GM15510 (cell line): ENCODE results near the gene KMT5B.

ENCODE experiments used
- POLR2A ChIP-seq: IDR thresholded peaks from 3 replicates; pipeline ENCODE4 v1.6.1; 2011; ENCODE audit warnings: borderline replicate concordance; ENCODE audit not compliant: insufficient read length; ENCODE audit errors: extremely low read depth

The KMT5B gene

DNA sequence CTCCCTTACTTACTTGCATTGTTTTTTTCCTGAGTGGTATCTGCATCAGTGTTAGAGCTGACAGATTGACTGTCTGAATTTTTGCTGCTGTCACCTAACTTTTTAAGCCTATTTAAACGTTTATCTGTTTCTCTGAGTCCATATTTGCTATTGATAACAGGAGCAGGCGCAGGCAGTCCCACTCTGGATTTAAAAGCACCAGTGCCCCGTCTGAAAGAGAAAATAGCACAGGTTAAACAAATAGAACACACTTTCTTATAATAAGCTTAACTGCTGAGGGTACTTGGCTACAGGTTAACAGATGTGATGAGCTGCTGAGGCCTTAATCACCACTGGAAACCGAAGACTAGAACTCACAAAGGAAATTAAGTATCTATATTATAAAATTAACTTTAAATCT is 46.1 kb downstream of the KMT5B start:
- TF ChIP-seq POLR2A: no peak

DNA sequence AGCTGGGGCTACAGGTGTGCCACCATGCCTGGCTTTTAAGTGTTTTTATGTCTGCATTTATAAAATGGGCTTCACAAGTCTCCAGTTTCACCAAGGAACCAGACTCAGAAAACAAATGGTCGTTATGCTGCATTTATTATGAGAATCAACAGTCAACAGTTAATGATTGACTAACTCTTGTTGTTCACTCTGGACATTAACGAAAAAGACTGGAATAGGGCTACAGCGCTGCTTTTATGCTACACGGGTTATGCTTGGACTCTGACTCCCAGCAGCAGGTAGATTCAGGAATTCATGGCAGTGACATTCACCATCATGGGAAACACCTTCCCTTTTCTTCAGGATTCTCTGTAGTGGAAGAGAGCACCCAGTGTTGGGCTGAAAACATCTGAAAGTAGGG is 47.5 kb downstream of the KMT5B start:
- TF ChIP-seq POLR2A: no peak

DNA sequence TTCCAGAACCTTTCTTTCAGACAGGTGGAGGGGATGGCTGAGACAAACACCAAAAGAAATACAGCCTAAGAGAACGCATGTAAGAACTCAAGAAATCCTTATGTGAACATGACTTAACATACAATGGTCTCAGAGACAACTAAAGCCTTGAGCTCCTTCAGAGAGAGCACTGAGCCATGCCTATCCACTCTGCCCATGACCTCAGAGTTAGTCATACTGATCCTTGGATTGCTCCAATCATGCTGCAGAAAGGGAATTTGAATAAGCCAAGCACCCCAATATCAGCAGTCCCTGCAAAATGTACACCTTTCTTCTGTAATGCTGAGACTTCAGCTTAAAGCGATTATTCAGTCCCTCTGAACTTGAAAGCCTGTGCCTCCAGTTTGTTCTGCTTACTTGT is 48.7 kb downstream of the KMT5B start:
- no peak for TF ChIP-seq POLR2A

DNA sequence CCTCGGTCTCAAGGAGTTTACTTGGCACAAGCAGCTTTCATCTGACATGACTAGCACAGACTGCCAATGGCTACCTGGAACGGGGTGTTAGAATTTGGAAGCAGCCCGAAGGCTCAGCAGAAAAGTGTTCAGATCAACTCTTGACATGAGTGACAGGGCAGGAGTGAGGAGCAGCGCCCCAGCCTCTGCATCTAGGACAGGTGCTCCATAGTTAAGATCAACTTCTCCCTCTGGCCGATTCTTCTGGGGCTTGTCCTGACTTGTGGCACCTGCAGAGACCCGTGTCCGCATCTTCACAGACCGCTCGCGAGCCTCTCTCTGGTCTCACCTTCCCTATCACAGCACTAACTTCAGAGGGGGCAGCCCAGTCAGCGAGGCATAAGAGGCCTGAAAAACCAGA is 49.4 kb downstream of the KMT5B start:
- TF ChIP-seq POLR2A: no peak

DNA sequence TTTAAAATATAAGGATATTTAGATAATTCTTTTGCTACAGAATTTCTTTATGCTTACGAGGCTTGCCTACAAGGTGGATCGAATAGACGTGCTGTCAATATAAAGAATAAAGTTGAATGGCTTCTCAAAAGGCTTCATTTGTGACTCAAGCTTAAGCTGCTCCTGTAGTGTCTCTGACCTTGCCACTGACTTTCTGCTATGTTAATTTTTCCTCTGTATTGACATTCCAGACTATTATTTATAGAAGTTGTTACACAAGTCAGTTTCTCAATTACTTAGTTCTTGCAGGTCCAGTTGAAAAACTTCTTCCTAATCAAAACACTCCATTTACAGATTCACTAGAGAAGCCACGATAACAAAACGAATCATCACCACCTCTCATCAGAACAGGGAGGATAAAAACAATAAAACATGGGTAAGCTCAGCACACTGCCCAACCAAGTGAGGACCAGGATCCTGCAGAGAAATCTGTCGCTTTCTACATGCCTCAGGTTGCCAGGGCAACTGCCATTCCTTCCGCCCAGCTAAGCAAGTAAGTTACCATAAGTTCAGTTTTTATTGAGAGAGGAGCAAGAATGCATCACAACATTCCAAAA is 52.9 kb downstream of the KMT5B start:
- no peak for TF ChIP-seq POLR2A

DNA sequence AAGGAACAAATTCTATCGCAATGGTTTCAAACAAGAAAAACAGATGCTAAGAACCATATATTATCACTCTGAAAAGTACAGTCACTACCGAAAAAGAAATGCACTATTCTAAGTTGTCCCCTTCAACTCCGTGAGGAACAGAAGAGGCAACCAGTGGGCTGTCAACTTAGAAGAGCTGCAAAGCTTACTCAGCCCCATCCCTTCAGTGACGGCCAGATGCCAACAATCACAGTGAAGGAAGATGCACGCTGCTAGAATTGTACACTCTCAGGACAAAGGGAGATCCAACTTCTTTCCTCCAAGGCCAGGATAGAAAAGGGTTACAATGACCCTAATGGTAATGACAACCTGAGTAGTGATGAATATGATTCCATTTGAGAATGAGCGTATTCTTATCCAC is 53.4 kb downstream of the KMT5B start:
- no peak for TF ChIP-seq POLR2A

DNA sequence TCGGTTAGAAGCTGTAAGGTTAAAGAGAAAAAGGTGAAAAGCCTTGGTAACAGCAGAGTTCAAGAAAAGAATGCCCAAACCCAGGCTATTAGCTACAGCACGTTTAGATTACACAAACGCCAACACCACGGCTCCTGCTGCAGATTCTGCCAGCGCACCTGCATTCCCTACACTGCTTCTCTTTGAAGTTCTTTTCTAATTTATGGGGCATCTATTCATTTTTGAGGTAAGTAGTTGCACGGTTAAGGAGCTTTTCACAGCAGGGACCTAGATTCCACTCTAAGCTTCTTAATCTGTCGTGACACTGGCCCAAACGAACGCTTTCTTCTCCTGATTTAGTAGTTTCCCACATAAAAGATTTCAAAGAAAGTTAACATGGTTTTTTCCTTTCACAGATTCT is 53.9 kb downstream of the KMT5B start:
- no peak for TF ChIP-seq POLR2A

DNA sequence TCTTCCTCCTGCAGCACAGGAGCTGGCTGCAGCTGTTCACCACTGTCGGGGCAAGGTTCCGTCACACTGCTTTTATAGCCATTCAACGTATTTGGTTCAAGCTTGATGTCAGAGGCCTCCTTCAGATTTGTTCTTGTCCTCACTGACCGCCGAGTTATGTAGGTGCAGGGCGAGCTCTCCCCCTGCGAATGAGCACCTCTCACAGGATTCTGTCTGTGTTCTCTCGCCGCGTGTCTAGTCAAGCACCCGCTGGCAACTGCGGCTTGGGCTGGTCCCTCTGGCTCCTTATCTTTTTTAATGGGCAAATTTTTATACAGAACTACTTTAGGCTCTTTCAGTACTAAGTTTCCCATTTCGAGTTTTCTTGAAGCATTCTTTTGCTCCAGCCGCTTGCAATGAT is 54.5 kb downstream of the KMT5B start:
- TF ChIP-seq POLR2A: no peak

DNA sequence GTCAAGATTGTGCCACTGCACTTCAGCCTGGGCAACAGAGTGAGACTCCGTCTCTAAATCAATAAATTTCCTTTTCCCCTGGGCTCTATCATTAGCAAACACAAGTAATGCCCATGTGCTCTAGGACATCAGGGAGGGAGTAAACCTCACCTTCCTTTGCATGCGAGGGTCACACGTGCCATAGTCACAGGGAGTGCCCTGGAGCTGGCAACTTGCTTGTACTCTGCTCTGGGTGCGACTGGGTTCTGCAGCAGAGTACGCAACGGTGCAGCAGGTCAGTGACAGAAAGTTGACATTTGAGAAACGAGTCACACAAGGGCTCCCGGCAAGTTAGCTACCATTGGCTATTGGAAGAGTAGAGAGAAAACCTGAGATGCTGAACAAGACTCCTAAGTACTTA is 59.4 kb downstream of the KMT5B start:
- no peak for TF ChIP-seq POLR2A

DNA sequence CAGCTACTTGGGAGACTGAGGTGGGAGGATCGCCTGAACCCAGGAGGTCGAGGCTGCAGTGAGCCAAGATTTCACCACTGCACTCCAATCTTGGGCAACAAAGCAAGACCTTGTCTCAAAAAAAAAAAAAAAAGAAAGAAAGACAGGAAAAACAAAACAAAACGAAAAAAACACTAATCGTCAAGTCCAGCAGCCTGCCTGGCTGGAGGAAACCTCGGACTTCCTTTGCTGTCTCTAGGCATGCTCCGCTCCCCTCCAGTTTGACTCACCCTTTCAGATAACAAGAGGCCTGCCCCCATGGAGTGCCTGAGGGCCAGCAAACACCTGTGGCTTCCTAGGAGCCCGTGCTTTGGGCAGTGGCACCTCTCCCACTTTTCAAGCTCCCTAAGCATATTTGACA is 63.1 kb downstream of the KMT5B start:
- TF ChIP-seq POLR2A: no peak

DNA sequence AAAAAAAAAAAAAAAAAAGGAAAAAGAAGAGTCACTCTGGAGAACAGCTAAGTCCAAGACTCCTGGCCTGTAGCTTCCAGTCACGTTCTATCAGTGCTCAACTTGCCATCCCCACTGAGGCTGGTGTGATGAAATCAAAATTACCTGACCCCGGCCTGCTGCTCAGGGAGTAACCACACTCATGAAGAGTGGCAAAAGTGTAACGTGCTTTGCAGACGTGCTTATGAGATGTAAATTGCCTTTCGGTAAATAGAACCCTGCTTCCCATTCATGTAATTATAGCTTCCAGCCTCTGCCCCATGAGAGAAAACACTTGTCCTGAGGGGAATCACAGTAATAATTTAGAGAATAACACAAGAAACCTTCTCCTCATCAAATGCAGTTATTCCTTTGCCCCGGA is 63.7 kb downstream of the KMT5B start:
- no peak for TF ChIP-seq POLR2A

DNA sequence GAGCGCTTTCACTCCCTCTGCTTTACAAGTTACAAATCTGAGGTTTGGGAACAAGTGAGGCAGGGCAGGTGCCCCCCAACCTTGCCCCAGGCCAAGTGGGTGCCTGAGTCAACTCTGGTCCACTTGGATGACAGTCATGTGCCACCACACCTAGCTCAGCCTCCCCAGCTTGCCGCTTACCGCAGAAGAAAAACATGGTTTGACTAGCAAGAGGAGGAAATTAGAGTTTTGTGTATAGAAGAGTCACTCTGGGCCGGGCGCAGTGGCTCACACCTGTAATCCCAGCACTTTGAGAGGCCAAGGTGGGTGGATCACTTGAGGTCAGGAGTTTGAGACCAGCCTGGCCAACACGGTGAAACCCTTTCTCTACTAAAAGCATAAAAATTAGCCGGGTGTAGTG is 64.2 kb downstream of the KMT5B start:
- TF ChIP-seq POLR2A: no peak

DNA sequence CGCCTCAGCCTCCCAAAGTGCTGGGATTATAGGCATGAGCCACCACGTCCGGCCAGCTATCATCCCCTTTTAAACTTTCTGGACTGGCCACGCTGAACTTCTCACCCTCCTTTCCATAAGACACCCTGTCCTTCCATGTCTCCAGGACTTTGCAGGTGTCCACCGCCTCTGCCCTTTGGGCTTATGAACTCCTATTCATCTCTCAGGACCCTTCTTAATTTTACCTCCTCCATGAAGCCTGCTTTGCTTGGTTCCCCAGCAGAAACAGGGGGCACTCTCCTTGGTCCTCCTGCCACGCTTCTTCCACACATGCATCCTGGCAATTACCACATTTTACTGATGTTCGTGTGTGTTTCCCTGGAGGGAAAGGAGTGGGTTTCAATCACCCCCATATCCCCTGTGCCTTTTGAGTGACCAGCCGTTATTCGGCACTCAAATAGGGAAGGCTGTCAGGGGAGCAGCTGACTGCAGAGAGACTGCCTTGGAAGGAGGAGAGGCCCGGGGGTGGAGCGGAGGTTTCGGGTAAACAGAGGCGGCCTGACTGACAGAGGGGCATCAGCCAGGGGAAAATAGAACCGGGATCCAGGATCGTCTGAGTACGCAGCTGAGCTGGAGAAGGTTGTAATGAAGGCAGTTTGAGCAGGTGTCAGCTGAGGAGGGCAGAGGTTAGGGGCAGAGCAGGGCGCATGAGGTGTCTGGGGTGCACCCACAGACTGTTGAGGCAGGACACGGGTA is 64.9 kb downstream of the KMT5B start:
- no peak for TF ChIP-seq POLR2A

DNA sequence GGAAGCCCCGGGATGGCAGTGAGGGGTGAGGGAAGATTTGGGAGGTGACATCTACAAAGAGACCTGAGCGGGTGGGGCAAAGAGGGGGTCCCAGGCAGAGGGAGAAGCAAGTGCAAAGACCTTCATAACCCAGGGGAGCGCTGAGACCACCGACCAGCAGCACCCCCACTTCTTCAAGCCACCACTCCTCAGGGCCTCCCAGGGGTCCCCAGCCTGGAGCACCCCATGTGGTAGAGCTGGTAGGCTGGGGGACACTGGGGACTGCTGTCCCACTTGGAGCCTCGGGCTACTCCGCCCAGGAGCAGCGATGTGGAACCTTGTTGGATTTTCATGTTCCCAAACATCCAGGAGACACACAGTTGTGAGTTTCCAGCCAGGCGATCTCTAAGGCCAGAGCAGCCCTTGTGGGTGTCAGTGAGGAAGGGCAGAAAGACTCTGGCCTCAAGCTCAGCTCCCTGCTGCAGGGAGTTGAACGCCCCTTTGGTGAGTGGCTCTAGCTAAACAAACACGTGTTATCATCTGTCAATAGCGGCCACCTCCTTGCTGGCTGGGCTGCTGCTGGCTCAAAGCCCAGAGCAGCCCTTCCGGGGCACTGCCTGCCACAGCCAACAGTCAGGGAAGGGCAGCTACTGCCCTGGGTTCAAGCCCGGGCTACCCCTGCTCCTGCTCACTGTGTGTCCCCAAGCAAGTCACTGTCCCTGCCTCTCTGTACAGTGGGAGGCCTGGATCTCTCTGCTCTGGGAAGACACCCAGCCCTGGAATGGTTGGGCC is 66.2 kb downstream of the KMT5B start:
- TF ChIP-seq POLR2A: no peak

DNA sequence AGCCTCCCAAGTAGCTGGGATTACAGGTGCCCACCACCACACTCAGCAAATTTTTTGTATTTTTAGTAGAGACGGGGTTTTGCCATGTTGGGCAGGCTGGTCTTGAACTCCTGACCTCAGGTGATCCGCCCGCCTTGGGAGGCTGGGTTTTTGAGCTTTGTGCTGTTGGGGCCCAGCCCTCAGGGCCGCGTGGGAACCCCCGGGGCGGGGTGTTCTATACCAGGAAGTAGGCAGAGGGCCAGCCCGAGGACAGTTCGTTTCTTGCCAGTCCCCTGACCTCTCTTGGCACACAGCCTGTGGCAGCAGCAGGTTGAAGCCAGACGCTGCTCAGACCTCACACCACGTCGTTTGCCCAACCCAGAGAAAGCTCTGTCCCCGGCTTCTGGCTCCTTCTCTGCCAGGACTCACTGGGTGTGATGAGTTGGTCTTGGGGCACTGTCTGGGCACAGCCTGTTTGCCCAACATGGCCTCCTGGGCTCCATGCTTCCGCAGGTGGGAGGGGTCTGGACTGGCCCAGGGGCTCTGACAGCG is 67.0 kb downstream of the KMT5B start:
- TF ChIP-seq POLR2A: no peak
